Skeletal muscle satellite cell (primary cell): ENCODE data around the gene PTPN7.
A peak's percentile ranks its signal among the peaks of the same experiment; 100 is the strongest.
"Not testable (repeated sequence)": the region's sequence is repeated elsewhere in the genome, so short reads cannot be mapped to it uniquely, and the experiment has no call there.

Experiments used
- H3K27me3 ChIP-seq: 2 replicates; pipeline ENCODE4 v1.7.0; 2013; ENCODE audit warnings: low read length; ENCODE audit not compliant: control insufficient read depth, insufficient read depth
- H3K36me3 ChIP-seq: 2 replicates; pipeline ENCODE4 v1.7.0; 2013; ENCODE audit warnings: mild to moderate bottlenecking, control low read depth, low read length; ENCODE audit not compliant: insufficient read depth
- H3K4me1 ChIP-seq: 2 replicates; pipeline ENCODE4 v1.7.0; 2013; ENCODE audit warnings: low read length; ENCODE audit not compliant: control insufficient read depth, insufficient read depth
- H3K4me2 ChIP-seq: 2 replicates; pipeline ENCODE4 v1.7.0; 2013; ENCODE audit warnings: mild to moderate bottlenecking, low read length
- H3K4me3 ChIP-seq: 2 replicates; pipeline ENCODE4 v1.7.0; 2013; ENCODE audit warnings: low read length
- H3K9ac ChIP-seq: 2 replicates; pipeline ENCODE4 v1.7.0; 2013; ENCODE audit warnings: mild to moderate bottlenecking, low read depth, low read length, moderate library complexity
- H3K9me3 ChIP-seq: replicated peaks from 2 replicates; pipeline ENCODE4 v1.7.0; 2013; ENCODE audit warnings: mild to moderate bottlenecking, control low read depth, low read length

PTPN7 gene

GRCh38 chr1:202143768-202144401 is 16.5 kb downstream of the PTPN7 start:
- no peaks in the 10 kb centered on the region for H3K9me3 ChIP-seq

GRCh38 chr1:202143011-202143767 is 17.2 kb downstream of the PTPN7 start:
- H3K9ac ChIP-seq: peak overlapping the region; percentile 99
- H3K9me3 ChIP-seq: no peaks in the 10 kb centered on the region
- H3K4me3 ChIP-seq: peak overlapping the region; percentile 99
- H3K4me1 ChIP-seq: peaks cover 17% of the 10 kb centered on the region
- peaks cover 3% of the 10 kb centered on the region for H3K27me3 ChIP-seq
- H3K36me3 ChIP-seq: peaks cover 9% of the 10 kb centered on the region
- H3K4me2 ChIP-seq: peak overlapping the region; percentile 97

More at GRCh38 chr1:202143768-202144401, 16.5 kb downstream of the PTPN7 start:
- Histone ChIP-seq H3K27me3 (peaks cover 3% of the 10 kb centered on the region), H3K36me3 (peaks cover 6% of the 10 kb centered on the region), H3K4me2 (peak overlapping the region; percentile 97), H3K4me3 (peak overlapping the region; percentile 99), H3K4me1 (peaks cover 17% of the 10 kb centered on the region), H3K9ac (peak overlapping the region; percentile 99)

GRCh38 chr1:202141468-202141867 is 18.9 kb downstream of the PTPN7 start:
- H3K27me3 ChIP-seq: not testable (repeated sequence)
- H3K36me3 ChIP-seq: peaks cover 14% of the 10 kb centered on the region

GRCh38 chr1:202140833-202141232 is 19.6 kb downstream of the PTPN7 start:
- no peaks in the 10 kb centered on the region for H3K27me3 ChIP-seq
- no peak overlapping the region for H3K9ac ChIP-seq
- H3K36me3 ChIP-seq: peaks cover 15% of the 10 kb centered on the region
- H3K4me1 ChIP-seq: peaks cover 17% of the 10 kb centered on the region
- H3K9me3 ChIP-seq: no peaks in the 10 kb centered on the region
- no peak overlapping the region for H3K4me3 ChIP-seq
- H3K4me2 ChIP-seq: no peak overlapping the region

More at GRCh38 chr1:202141468-202141867, 18.9 kb downstream of the PTPN7 start:
- H3K4me3 ChIP-seq, H3K4me2 ChIP-seq, H3K9me3 ChIP-seq, H3K9ac ChIP-seq: not testable (repeated sequence)
- peaks cover 17% of the 10 kb centered on the region for H3K4me1 ChIP-seq

GRCh38 chr1:202135221-202135721 is 25.1 kb downstream of the PTPN7 start:
- Histone ChIP-seq H3K27me3 (no peaks in the 10 kb centered on the region), H3K9ac (no peak overlapping the region), H3K4me1 (peaks cover 8% of the 10 kb centered on the region), H3K36me3 (peaks cover 50% of the 10 kb centered on the region), H3K9me3 (no peaks in the 10 kb centered on the region), H3K4me2 (no peak overlapping the region), H3K4me3 (no peak overlapping the region)

- Histone ChIP-seq H3K36me3 (peaks cover 50% of the 10 kb centered on the region), H3K9me3 (no peaks in the 10 kb centered on the region), H3K9ac (no peak overlapping the region), H3K4me1 (peaks cover 11% of the 10 kb centered on the region), H3K4me2 (no peak overlapping the region), H3K4me3 (no peak overlapping the region), H3K27me3 (no peaks in the 10 kb centered on the region)
Observed at GRCh38 chr1:202134645-202135172, 25.7 kb downstream of the PTPN7 start.

- Histone ChIP-seq H3K36me3 (peaks cover 50% of the 10 kb centered on the region), H3K4me1 (peaks cover 11% of the 10 kb centered on the region), H3K9ac (no peak overlapping the region), H3K4me3 (no peak overlapping the region), H3K27me3 (no peaks in the 10 kb centered on the region), H3K4me2 (no peak overlapping the region), H3K9me3 (no peaks in the 10 kb centered on the region)
Observed at GRCh38 chr1:202133989-202134388, 26.4 kb downstream of the PTPN7 start.

GRCh38 chr1:202133496-202133895 is 26.9 kb downstream of the PTPN7 start:
- H3K4me2 ChIP-seq: no peak overlapping the region
- no peak overlapping the region for H3K4me3 ChIP-seq
- H3K4me1 ChIP-seq: peaks cover 11% of the 10 kb centered on the region
- no peak overlapping the region for H3K9ac ChIP-seq
- H3K27me3 ChIP-seq: no peaks in the 10 kb centered on the region
- peaks cover 49% of the 10 kb centered on the region for H3K36me3 ChIP-seq
- no peaks in the 10 kb centered on the region for H3K9me3 ChIP-seq

GRCh38 chr1:202133001-202133400 is 27.4 kb downstream of the PTPN7 start:
- Histone ChIP-seq H3K9me3 (no peaks in the 10 kb centered on the region), H3K27me3 (no peaks in the 10 kb centered on the region), H3K36me3 (peaks cover 44% of the 10 kb centered on the region), H3K4me1 (peaks cover 11% of the 10 kb centered on the region), H3K4me3 (no peak overlapping the region), H3K4me2 (no peak overlapping the region), H3K9ac (no peak overlapping the region)

GRCh38 chr1:202131956-202132821 is 28.2 kb downstream of the PTPN7 start:
- Histone ChIP-seq H3K4me2 (no peak overlapping the region), H3K4me1 (peaks cover 11% of the 10 kb centered on the region), H3K36me3 (peaks cover 41% of the 10 kb centered on the region), H3K27me3 (no peaks in the 10 kb centered on the region), H3K4me3 (no peak overlapping the region), H3K9me3 (no peaks in the 10 kb centered on the region), H3K9ac (no peak overlapping the region)
